Spleen (tissue), 7 donors: ENCODE data around the gene SLC20A1.

ENCODE experiments used
- POLR2A ChIP-seq, 3 donors: fragments of 450-650 bp; IDR thresholded peaks; one replicate each; pipeline ENCODE4 v1.5.1; 2017; ENCODE audit warnings: antibody characterized with exemption in 3 of 3, mild to moderate bottlenecking in 1 of 3
- POLR2AphosphoS5 ChIP-seq, 3 donors: sonication (generic); formaldehyde crosslinking; IDR thresholded peaks; one replicate each; pipeline ENCODE4 v1.5.1; 2017; ENCODE audit warnings: antibody characterized with exemption in 3 of 3
- TF ChIP-seq, protein P1 (sequence below), 11 experiments: fragments of 200-600 bp in 7 of 11; fragments of 450-650 bp in 4 of 11; sonication (generic) in 4 of 11; IDR thresholded peaks in 8 of 11; conservative IDR thresholded peaks in 3 of 11; 1 replicate in 7 of 11; 2 replicates in 4 of 11; pipeline versions ENCODE4 v1.4.0 to v1.8.0; 2016 to 2021; ENCODE audit warnings: antibody characterized with exemption in 11 of 11, inconsistent platforms in 4 of 11, mild to moderate bottlenecking in 1 of 11
- donor health status: DM: no; HTN: no; CAD: no; lungs with moderate emphysema.
- donor health status: DM: no; HTN: no; CAD: no.
- donor health status: DM: no; HTN: no; CAD: no.

DNA sequence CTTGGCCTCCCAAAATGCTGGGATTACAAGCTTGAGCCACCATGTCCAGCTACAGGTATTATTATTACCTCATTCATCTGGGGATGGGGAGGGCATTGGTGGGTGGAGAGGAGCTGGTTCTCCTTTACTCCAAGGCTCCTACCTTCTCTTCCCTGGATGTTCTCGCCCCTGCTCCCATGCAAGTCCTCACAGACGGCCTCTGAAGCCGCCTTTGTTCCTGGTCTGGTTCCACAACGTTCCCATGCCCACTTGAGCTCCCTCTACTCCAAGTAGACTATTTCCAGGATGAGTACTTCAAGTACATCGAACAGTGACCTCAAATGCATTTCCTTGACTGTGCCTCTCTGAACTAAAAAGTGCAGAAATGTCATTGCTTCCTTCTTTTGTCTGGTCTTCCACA is 3.2 kb upstream of the SLC20A1 start:
- no peak for TF ChIP-seq POLR2A (IDR thresholded peaks at IDR 0.05)
- TF ChIP-seq, protein P1, sequence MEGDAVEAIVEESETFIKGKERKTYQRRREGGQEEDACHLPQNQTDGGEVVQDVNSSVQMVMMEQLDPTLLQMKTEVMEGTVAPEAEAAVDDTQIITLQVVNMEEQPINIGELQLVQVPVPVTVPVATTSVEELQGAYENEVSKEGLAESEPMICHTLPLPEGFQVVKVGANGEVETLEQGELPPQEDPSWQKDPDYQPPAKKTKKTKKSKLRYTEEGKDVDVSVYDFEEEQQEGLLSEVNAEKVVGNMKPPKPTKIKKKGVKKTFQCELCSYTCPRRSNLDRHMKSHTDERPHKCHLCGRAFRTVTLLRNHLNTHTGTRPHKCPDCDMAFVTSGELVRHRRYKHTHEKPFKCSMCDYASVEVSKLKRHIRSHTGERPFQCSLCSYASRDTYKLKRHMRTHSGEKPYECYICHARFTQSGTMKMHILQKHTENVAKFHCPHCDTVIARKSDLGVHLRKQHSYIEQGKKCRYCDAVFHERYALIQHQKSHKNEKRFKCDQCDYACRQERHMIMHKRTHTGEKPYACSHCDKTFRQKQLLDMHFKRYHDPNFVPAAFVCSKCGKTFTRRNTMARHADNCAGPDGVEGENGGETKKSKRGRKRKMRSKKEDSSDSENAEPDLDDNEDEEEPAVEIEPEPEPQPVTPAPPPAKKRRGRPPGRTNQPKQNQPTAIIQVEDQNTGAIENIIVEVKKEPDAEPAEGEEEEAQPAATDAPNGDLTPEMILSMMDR (IDR thresholded peaks at IDR 0.05 in 8 of 11, conservative IDR thresholded peaks at IDR 0.05 in 3 of 11) = no peak
- TF ChIP-seq POLR2AphosphoS5 (IDR thresholded peaks at IDR 0.05) = no peak
